Loucy (cell line): ENCODE measurements around the gene GOLT1B.

Experiments
- H2AFZ ChIP-seq: fragments of 200-600 bp; sonication (generic); 2 replicates; pipeline ENCODE4 v1.6.0; 2016; ENCODE audit warnings: antibody characterized with exemption, mild to moderate bottlenecking, low read length, moderate library complexity
- H3F3A ChIP-seq: fragments of 200-600 bp; 2 replicates; pipeline ENCODE4 v1.6.0; 2016; ENCODE audit warnings: antibody characterized with exemption, low read depth, mild to moderate bottlenecking
- H3K27me3 ChIP-seq: fragments of 200-600 bp; sonication (generic); 2 replicates; pipeline ENCODE4 v1.6.1; 2014; ENCODE audit warnings: low read length, mild to moderate bottlenecking; ENCODE audit not compliant: insufficient read depth, poor library complexity, severe bottlenecking
- H3K36me3 ChIP-seq: fragments of 200-600 bp; sonication (generic); 2 replicates; pipeline ENCODE4 v1.6.1; 2016; ENCODE audit warnings: low read length; ENCODE audit not compliant: insufficient read depth
- H3K4me1 ChIP-seq: fragments of 200-600 bp; sonication (generic); 2 replicates; pipeline ENCODE4 v1.5.1; 2014; ENCODE audit warnings: low read length, mild to moderate bottlenecking; ENCODE audit not compliant: insufficient read depth, poor library complexity, severe bottlenecking
- H3K4me2 ChIP-seq: fragments of 200-600 bp; sonication (generic); 2 replicates; pipeline ENCODE4 v1.6.0; 2014; ENCODE audit warnings: antibody characterized with exemption, low read length, low read depth, mild to moderate bottlenecking; ENCODE audit not compliant: poor library complexity, severe bottlenecking
- H3K4me3 ChIP-seq: fragments of 200-600 bp; sonication (generic); 2 replicates; pipeline ENCODE4 v1.5.1; 2014; ENCODE audit warnings: low read length, mild to moderate bottlenecking, mixed read lengths; ENCODE audit not compliant: poor library complexity, severe bottlenecking
- H3K79me2 ChIP-seq: fragments of 200-600 bp; sonication (generic); 2 replicates; pipeline ENCODE4 v1.6.1; 2014; ENCODE audit warnings: low read length; ENCODE audit not compliant: insufficient read depth
- H3K9ac ChIP-seq: fragments of 200-600 bp; sonication (generic); 2 replicates; pipeline ENCODE4 v1.6.0; 2014; ENCODE audit warnings: mild to moderate bottlenecking, low read depth, low read length, moderate library complexity; ENCODE audit not compliant: poor library complexity, severe bottlenecking
- H3K9me2 ChIP-seq: fragments of 200-600 bp; sonication (generic); replicated peaks from 2 replicates; pipeline ENCODE4 v1.6.1; 2016; ENCODE audit warnings: low read depth, low read length, mixed read lengths
- H3K9me3 ChIP-seq: fragments of 200-600 bp; sonication (generic); 2 replicates; pipeline ENCODE4 v1.6.1; 2014; ENCODE audit warnings: mild to moderate bottlenecking, antibody characterized with exemption, low read length, low read depth; ENCODE audit not compliant: insufficient read depth
- H4K20me1 ChIP-seq: fragments of 200-600 bp; sonication (generic); 2 replicates; pipeline ENCODE4 v1.6.0; 2014; ENCODE audit warnings: antibody characterized with exemption, low read length, mild to moderate bottlenecking; ENCODE audit not compliant: insufficient read depth, poor library complexity, severe bottlenecking
- CTCF ChIP-seq: fragments of 200-600 bp; sonication (generic); conservative IDR thresholded peaks from 2 replicates; pipeline ENCODE4 v1.5.1; 2014; ENCODE audit warnings: mild to moderate bottlenecking, antibody characterized with exemption, low read length
- EZH2phosphoT487 ChIP-seq: fragments of 200-600 bp; IDR thresholded peaks from 2 replicates; pipeline ENCODE4 v1.6.1; 2018; ENCODE audit warnings: antibody characterized with exemption, mild to moderate bottlenecking, moderate library complexity, borderline replicate concordance

GOLT1B gene

GRCh38 chr12:21561158-21561557 lies 59.6 kb downstream of the GOLT1B start:
- Histone ChIP-seq H3K27me3 (no peaks in the 10 kb centered on the region), H4K20me1 (no peaks in the 10 kb centered on the region), H3K36me3 (no peaks in the 10 kb centered on the region), H3K9me3 (no peaks in the 10 kb centered on the region), H3K4me1 (no peaks in the 10 kb centered on the region), H3K9me2 (no peaks in the 10 kb centered on the region), H2AFZ (no peak overlapping the region), H3K4me2 (no peak overlapping the region), H3F3A (no peaks in the 10 kb centered on the region), H3K9ac (no peak overlapping the region), H3K79me2 (no peaks in the 10 kb centered on the region), H3K4me3 (no peak overlapping the region)
- TF ChIP-seq EZH2phosphoT487, result no peak
- TF ChIP-seq CTCF, result no peak

- H3K4me3 ChIP-seq, result no peak overlapping the region
- H2AFZ ChIP-seq, result no peak overlapping the region
- H3K9me3 ChIP-seq, result no peaks in the 10 kb centered on the region
- no peaks in the 10 kb centered on the region for H3K79me2 ChIP-seq
- H3K9me2 ChIP-seq, result no peaks in the 10 kb centered on the region
- no peak overlapping the region for H3K9ac ChIP-seq
- no peaks in the 10 kb centered on the region for H4K20me1 ChIP-seq
- no peak for TF ChIP-seq CTCF
- TF ChIP-seq EZH2phosphoT487, result no peak
- no peaks in the 10 kb centered on the region for H3K27me3 ChIP-seq
- H3F3A ChIP-seq, result no peaks in the 10 kb centered on the region
- H3K36me3 ChIP-seq, result no peaks in the 10 kb centered on the region
- no peak overlapping the region for H3K4me2 ChIP-seq
- no peaks in the 10 kb centered on the region for H3K4me1 ChIP-seq
Observed at GRCh38 chr12:21562859-21563258, 61.3 kb downstream of the GOLT1B start.

DNA sequence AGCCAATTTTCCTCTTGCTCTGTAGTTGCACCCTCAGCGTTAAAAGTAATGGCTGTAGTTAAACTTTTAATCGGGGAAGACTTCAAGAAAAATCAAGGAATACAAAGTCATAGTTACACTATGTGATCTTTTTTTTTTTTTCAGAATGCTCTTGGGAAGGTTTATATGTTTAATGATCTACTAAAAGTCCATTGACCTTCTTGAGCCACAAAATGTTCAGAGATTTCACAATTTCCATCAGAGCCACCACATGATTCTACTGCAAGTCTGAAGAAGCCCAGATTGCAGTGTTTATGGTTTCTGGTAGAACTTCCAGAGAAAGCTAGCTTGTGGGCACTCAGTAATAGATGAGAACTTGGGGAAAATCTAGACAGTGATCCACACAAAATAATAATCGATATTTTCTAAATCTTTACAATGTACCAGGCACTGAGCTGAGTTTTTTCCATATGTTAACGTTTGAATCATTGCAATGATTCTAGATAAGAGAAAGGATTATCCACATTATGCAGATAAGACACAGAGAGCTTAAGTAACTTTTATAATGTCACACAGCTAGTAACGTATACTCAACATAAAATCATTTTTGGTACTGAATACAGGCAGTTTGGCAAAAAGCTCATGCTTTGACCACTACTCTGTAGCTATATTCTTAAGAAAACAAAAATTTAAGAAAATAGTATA lies 64.8 kb downstream of the GOLT1B start:
- H3K9ac ChIP-seq, result no peak overlapping the region
- no peaks in the 10 kb centered on the region for H3K9me3 ChIP-seq
- H3K79me2 ChIP-seq, result no peaks in the 10 kb centered on the region
- TF ChIP-seq CTCF (no peak), EZH2phosphoT487 (no peak)
- H3K36me3 ChIP-seq, result no peaks in the 10 kb centered on the region
- H3K27me3 ChIP-seq, result no peaks in the 10 kb centered on the region
- no peaks in the 10 kb centered on the region for H3F3A ChIP-seq
- H2AFZ ChIP-seq, result no peak overlapping the region
- no peaks in the 10 kb centered on the region for H3K9me2 ChIP-seq
- H3K4me2 ChIP-seq, result no peak overlapping the region
- no peaks in the 10 kb centered on the region for H4K20me1 ChIP-seq
- H3K4me1 ChIP-seq, result no peaks in the 10 kb centered on the region
- no peak overlapping the region for H3K4me3 ChIP-seq
